ENCODE results near the gene HIVEP2. TPM values are rescaled to one million over a fixed set of nuclear protein-coding genes. Genes with fewer than 3 reads are reported as not detected.

The HIVEP2 gene
- total and polyA plus RNA-seq, 7 experiments from 2014 or later = 12.2 to 92.1 (median 51.5) TPM

- ChIA-PET CTCF (no interaction called here), POLR2A (interaction anchor here (1.2 to 10.9 kb wide), 7 partner anchors 5 to 78 kb away, joined by 3 to 200 read pairs (median 6); no protein-coding TSS in a partner anchor)
- no peaks in the 10 kb centered on the region for H3K36me3 ChIP-seq (ENCODE audit: control insufficient read depth in 2 of 3, insufficient read depth in 3 of 3, low read length in 3 of 3)
- no peaks in the 10 kb centered on the region for H3K9me3 ChIP-seq (ENCODE audit: control insufficient read depth in 2 of 3, low read length in 3 of 3)
- H3K4me3 Mint-ChIP-seq = peak overlapping the region; percentile 58 to 78 (median 72)
- intact Hi-C loops (cut with micrococcal nuclease) = no loop called here
- ATAC-seq = peak; percentile 36
- peaks cover 4 to 14% (median 6%) of the 10 kb centered on the region in 5 donors for H3K36me3 Mint-ChIP-seq
- peak overlapping the region; percentile 66 for H3K27ac ChIP-seq (ENCODE audit: low read depth, low read length)
- H3K27ac Mint-ChIP-seq = peak overlapping the region; percentile 76 to 100 (median 91)
- H3K4me3 ChIP-seq (ENCODE audit: low read length) = peak overlapping the region; percentile 32
- peak in 1 of 9 donors; percentile 39 for DNase-seq
- H3K27me3 Mint-ChIP-seq = no peaks in the 10 kb centered on the region
- H3K4me1 Mint-ChIP-seq = peaks cover 47 to 100% (median 97%) of the 10 kb centered on the region in 7 donors
- no peaks in the 10 kb centered on the region for H3K9me3 Mint-ChIP-seq
- H3K27me3 ChIP-seq (ENCODE audit: control insufficient read depth in 2 of 2, insufficient read depth in 2 of 2, low read length in 2 of 2) = no peaks in the 10 kb centered on the region
- H3K4me1 ChIP-seq (ENCODE audit: control insufficient read depth in 2 of 2, insufficient read depth in 2 of 2, low read length in 2 of 2) = peaks cover 94 to 95% of the 10 kb centered on the region in 2 donors
Observed at GRCh38 chr6:142850679-142851423, 94.1 kb downstream of the HIVEP2 start.

DNA sequence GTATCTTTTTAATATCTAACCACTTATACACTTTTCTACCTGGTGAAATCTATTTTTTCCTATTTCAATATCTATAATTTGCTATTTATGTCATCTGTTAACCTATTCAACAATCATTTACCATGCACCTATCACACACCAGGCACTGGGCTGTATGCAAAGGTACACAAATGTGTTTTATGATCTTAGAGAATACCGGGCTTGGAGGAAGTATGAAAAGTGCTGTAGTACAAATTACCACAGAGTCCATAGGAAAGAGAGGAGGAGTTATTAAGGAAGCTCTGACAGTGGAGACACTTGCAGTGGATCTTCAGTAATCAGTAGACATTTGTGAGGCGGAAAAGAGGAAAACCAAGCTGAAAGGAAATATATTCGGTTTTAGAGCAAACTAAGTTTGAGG is 96.0 kb downstream of the HIVEP2 start:
- no peaks in the 10 kb centered on the region for H3K9me3 ChIP-seq (ENCODE audit: control insufficient read depth in 2 of 3, low read length in 3 of 3)
- H3K4me1 Mint-ChIP-seq = peaks cover 44 to 99% (median 93%) of the 10 kb centered on the region in 7 donors
- H3K36me3 ChIP-seq (ENCODE audit: control insufficient read depth in 2 of 3, insufficient read depth in 3 of 3, low read length in 3 of 3) = no peaks in the 10 kb centered on the region
- no peak for ATAC-seq
- CTCF ChIA-PET = interaction anchor here (0.5 to 1.2 kb wide), 3 partner anchors 9 to 23 kb away, joined by 3 to 4 read pairs (median 3); no protein-coding TSS in a partner anchor
- H3K27ac Mint-ChIP-seq = peak overlapping the region; percentile 7 to 100 (median 94)
- H3K4me1 ChIP-seq (ENCODE audit: control insufficient read depth in 2 of 2, insufficient read depth in 2 of 2, low read length in 2 of 2) = peaks cover 80 to 86% of the 10 kb centered on the region in 2 donors
- no peak overlapping the region for H3K4me3 ChIP-seq (ENCODE audit: low read length)
- POLR2A ChIA-PET = interaction anchor here (0.6 to 7.9 kb wide), 11 partner anchors 6 to 98 kb away, joined by 3 to 200 read pairs (median 4); no protein-coding TSS in a partner anchor
- H3K27me3 ChIP-seq (ENCODE audit: control insufficient read depth in 2 of 2, insufficient read depth in 2 of 2, low read length in 2 of 2) = no peaks in the 10 kb centered on the region
- H3K9me3 Mint-ChIP-seq = no peaks in the 10 kb centered on the region
- no peaks in the 10 kb centered on the region for H3K27me3 Mint-ChIP-seq
- no peak for DNase-seq
- intact Hi-C loops (cut with micrococcal nuclease) = loop anchor here (5.0 to 10.0 kb wide), 3 partner anchors 284 to 1216 kb away; partner anchors contain the start of genes ADAT2 (in 1 of the 2) and PEX3 (in 1 of the 2)
- peak overlapping the region; percentile 66 for H3K27ac ChIP-seq (ENCODE audit: low read depth, low read length)
- H3K36me3 Mint-ChIP-seq = peaks cover 0 to 9% (median 4%) of the 10 kb centered on the region in 5 donors
- peak overlapping the region; percentile 5 to 79 (median 64) for H3K4me3 Mint-ChIP-seq

DNA sequence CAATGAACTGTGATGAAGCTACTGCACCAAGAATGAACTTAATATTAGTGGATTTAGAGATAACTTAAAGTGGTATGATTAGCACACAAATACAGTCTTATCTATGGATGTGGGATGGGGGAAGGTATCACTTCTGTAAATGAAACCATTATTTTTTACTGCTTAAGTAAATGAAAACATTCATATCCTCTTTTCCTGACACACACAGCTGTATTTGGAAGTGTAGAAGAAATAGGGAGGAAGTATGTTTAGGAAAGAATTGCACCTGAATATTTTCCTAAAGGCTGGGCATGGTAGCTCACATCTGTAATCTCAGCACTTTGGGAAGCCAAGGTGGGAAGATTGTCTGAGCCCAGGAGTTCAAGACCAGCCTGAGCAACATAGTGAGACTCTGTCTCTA is 96.8 kb downstream of the HIVEP2 start:
- no peaks in the 10 kb centered on the region for H3K9me3 ChIP-seq (ENCODE audit: control insufficient read depth in 2 of 3, low read length in 3 of 3)
- H3K4me1 ChIP-seq (ENCODE audit: control insufficient read depth in 2 of 2, insufficient read depth in 2 of 2, low read length in 2 of 2) = peaks cover 78 to 86% of the 10 kb centered on the region in 2 donors
- Mint-ChIP-seq H3K4me3 (peak overlapping the region in 6 of 10 donors; percentile 26 to 72 (median 55)), H3K27me3 (no peaks in the 10 kb centered on the region), H3K36me3 (peaks cover 0 to 4% (median 2%) of the 10 kb centered on the region in 5 donors), H3K9me3 (no peaks in the 10 kb centered on the region), H3K4me1 (peaks cover 43 to 99% (median 93%) of the 10 kb centered on the region in 7 donors), H3K27ac (peak overlapping the region in 8 of 9 donors; percentile 83 to 100 (median 96))
- H3K27me3 ChIP-seq (ENCODE audit: control insufficient read depth in 2 of 2, insufficient read depth in 2 of 2, low read length in 2 of 2) = no peaks in the 10 kb centered on the region
- intact Hi-C loops (cut with micrococcal nuclease) = loop anchor here (5.0 to 10.0 kb wide), 3 partner anchors 283 to 1217 kb away; partner anchors contain the start of genes ADAT2 (in 1 of the 2) and PEX3 (in 1 of the 2)
- H3K4me3 ChIP-seq (ENCODE audit: low read length) = no peak overlapping the region
- POLR2A ChIA-PET = interaction anchor here (0.7 to 10.3 kb wide), 9 partner anchors 7 to 1510 kb away, joined by 3 to 200 read pairs (median 6); no protein-coding TSS in a partner anchor
- H3K27ac ChIP-seq (ENCODE audit: low read depth, low read length) = peak overlapping the region; percentile 66
- CTCF ChIA-PET = interaction anchor here (0.6 to 1.3 kb wide), 3 partner anchors 9 to 85 kb away, joined by 3 to 4 read pairs (median 3); no protein-coding TSS in a partner anchor
- no peak for DNase-seq
- H3K36me3 ChIP-seq (ENCODE audit: control insufficient read depth in 2 of 3, insufficient read depth in 3 of 3, low read length in 3 of 3) = no peaks in the 10 kb centered on the region
- no peak for ATAC-seq

- intact Hi-C loops (cut with micrococcal nuclease) = loop anchor here (5.0 to 10.0 kb wide), 3 partner anchors 282 to 1218 kb away; partner anchors contain the start of genes ADAT2 (in 1 of the 2) and PEX3 (in 1 of the 2)
Observed at GRCh38 chr6:142846883-142847287, 98.1 kb downstream of the HIVEP2 start.

DNA sequence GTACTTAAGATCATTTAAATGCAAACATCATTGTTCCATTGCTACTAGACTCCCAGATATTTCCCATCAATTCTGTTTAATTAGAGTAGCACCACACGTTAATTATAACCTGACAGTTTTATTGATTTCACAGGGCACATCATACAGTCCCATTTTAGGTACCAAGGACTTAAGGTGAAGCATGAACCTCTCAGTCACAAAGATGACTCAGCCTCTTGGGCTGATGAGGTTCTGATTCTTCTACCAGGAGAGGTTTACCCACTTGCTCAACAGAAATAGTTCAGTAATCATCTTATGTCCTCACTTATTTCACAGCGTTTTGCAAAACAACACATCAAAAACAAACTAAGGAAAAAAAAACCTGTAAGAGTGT is 98.5 kb downstream of the HIVEP2 start:
- no peaks in the 10 kb centered on the region for H3K9me3 ChIP-seq (ENCODE audit: control insufficient read depth in 2 of 3, low read length in 3 of 3)
- DNase-seq = peak in 1 of 9 donors; percentile 45
- ChIA-PET CTCF (interaction anchor here (1.2 to 2.0 kb wide), 4 partner anchors 11 to 99 kb away, joined by 3 to 8 read pairs (median 4); no protein-coding TSS in a partner anchor), POLR2A (interaction anchor here (0.8 to 10.3 kb wide), 10 partner anchors 9 to 162 kb away, joined by 3 to 200 read pairs (median 8); no protein-coding TSS in a partner anchor)
- intact Hi-C loops (cut with micrococcal nuclease) = loop anchor here (5.0 to 10.0 kb wide), 3 partner anchors 282 to 1218 kb away; partner anchors contain the start of genes ADAT2 (in 1 of the 2) and PEX3 (in 1 of the 2)
- peak overlapping the region; percentile 84 to 93 (median 86) for H3K4me3 Mint-ChIP-seq
- H3K36me3 ChIP-seq (ENCODE audit: control insufficient read depth in 2 of 3, insufficient read depth in 3 of 3, low read length in 3 of 3) = no peaks in the 10 kb centered on the region
- H3K27ac ChIP-seq (ENCODE audit: low read depth, low read length) = peak overlapping the region; percentile 84
- H3K27me3 ChIP-seq (ENCODE audit: control insufficient read depth in 2 of 2, insufficient read depth in 2 of 2, low read length in 2 of 2) = no peaks in the 10 kb centered on the region
- peaks cover 49 to 99% (median 89%) of the 10 kb centered on the region in 7 donors for H3K4me1 Mint-ChIP-seq
- no peaks in the 10 kb centered on the region for H3K27me3 Mint-ChIP-seq
- peaks cover 69 to 76% of the 10 kb centered on the region in 2 donors for H3K4me1 ChIP-seq (ENCODE audit: control insufficient read depth in 2 of 2, insufficient read depth in 2 of 2, low read length in 2 of 2)
- H3K4me3 ChIP-seq (ENCODE audit: low read length) = peak overlapping the region; percentile 44
- H3K27ac Mint-ChIP-seq = peak overlapping the region; percentile 91 to 100 (median 95)
- peaks cover 0 to 4% (median 0%) of the 10 kb centered on the region in 5 donors for H3K36me3 Mint-ChIP-seq
- no peak for ATAC-seq
- no peaks in the 10 kb centered on the region for H3K9me3 Mint-ChIP-seq

More at GRCh38 chr6:142846883-142847287, 98.1 kb downstream of the HIVEP2 start:
- H3K9me3 ChIP-seq (ENCODE audit: control insufficient read depth in 2 of 3, low read length in 3 of 3) = no peaks in the 10 kb centered on the region
- H3K9me3 Mint-ChIP-seq = no peaks in the 10 kb centered on the region
- H3K27me3 Mint-ChIP-seq = no peaks in the 10 kb centered on the region
- peak overlapping the region in 8 of 9 donors; percentile 91 to 100 (median 96) for H3K27ac Mint-ChIP-seq
- H3K4me3 ChIP-seq (ENCODE audit: low read length) = no peak overlapping the region
- H3K4me1 Mint-ChIP-seq = peaks cover 47 to 99% (median 89%) of the 10 kb centered on the region in 7 donors
- no peaks in the 10 kb centered on the region for H3K27me3 ChIP-seq (ENCODE audit: control insufficient read depth in 2 of 2, insufficient read depth in 2 of 2, low read length in 2 of 2)
- DNase-seq = no peak
- H3K27ac ChIP-seq (ENCODE audit: low read depth, low read length) = peak overlapping the region; percentile 84
- H3K4me1 ChIP-seq (ENCODE audit: control insufficient read depth in 2 of 2, insufficient read depth in 2 of 2, low read length in 2 of 2) = peaks cover 69 to 77% of the 10 kb centered on the region in 2 donors
- CTCF ChIA-PET = interaction anchor here (1.2 kb wide), 1 partner anchor 14 kb away, joined by 3 read pairs; no protein-coding TSS in a partner anchor
- peaks cover 0 to 4% (median 0%) of the 10 kb centered on the region in 5 donors for H3K36me3 Mint-ChIP-seq
- no peaks in the 10 kb centered on the region for H3K36me3 ChIP-seq (ENCODE audit: control insufficient read depth in 2 of 3, insufficient read depth in 3 of 3, low read length in 3 of 3)
- no peak for ATAC-seq
- H3K4me3 Mint-ChIP-seq = peak overlapping the region; percentile 84 to 93 (median 86)
- POLR2A ChIA-PET = interaction anchor here (0.7 to 10.3 kb wide), 9 partner anchors 9 to 161 kb away, joined by 3 to 200 read pairs (median 7); no protein-coding TSS in a partner anchor

Data from naive thymus-derived CD4-positive, alpha-beta T cell (primary cell).